GM12801 (cell line): ENCODE results near the gene MORN4.

Source experiments
- CTCF ChIP-seq: IDR thresholded peaks from one replicate; pipeline ENCODE4 v1.5.1; 2011; ENCODE audit warnings: control low read depth; ENCODE audit not compliant: insufficient read length; ENCODE audit errors: extremely low read depth

MORN4 gene

GRCh38 chr10:97590082-97590747 is 43.1 kb downstream of the MORN4 start:
- no peak for TF ChIP-seq CTCF

GRCh38 chr10:97589479-97589878 is 43.8 kb downstream of the MORN4 start, which contains the start of gene C10orf62:
Gene C10orf62, plus strand, starts transcription at chr10:97589721. Its CDS starts 177 bp downstream, at chr10:97589898.
- no peak for TF ChIP-seq CTCF

- no peak for TF ChIP-seq CTCF
These were observed 46.1 kb downstream of the MORN4 start for GRCh38 chr10:97587183-97587582.

- TF ChIP-seq CTCF = no peak
These were observed 47.9 kb downstream of the MORN4 start for GRCh38 chr10:97585439-97585811.

GRCh38 chr10:97584798-97585438 is 48.4 kb downstream of the MORN4 start:
- TF ChIP-seq CTCF = no peak

GRCh38 chr10:97584060-97584797 is 49.1 kb downstream of the MORN4 start, which contains the start of gene HOGA1:
Gene HOGA1, plus strand, starts transcription at chr10:97584389. Its CDS starts 315 bp downstream, at chr10:97584704.
- TF ChIP-seq CTCF = no peak

GRCh38 chr10:97583476-97583875 is 49.8 kb downstream of the MORN4 start:
- no peak for TF ChIP-seq CTCF
